ENCODE results near the gene CHID1.
A peak's percentile ranks its signal among the peaks of the same experiment; 100 is the strongest.

CHID1 gene

GRCh38 chr11:910589-911030, at the start of gene CHID1:
Gene CHID1 (minus strand): TSS chr11:910810. CDS start chr11:904816, 5,994 bp downstream.
- peak; percentile 96 for ATAC-seq
- H3K4me1 Mint-ChIP-seq, result peaks cover 35% of the 10 kb centered on the region
- H3K27me3 Mint-ChIP-seq, result no peaks in the 10 kb centered on the region
- H3K4me3 Mint-ChIP-seq, result peak within 1 kb of the TSS; percentile 94 to 98
- DNase-seq, result peak; percentile 85 to 86
- H3K27ac Mint-ChIP-seq, result peak within 1 kb of the TSS; percentile 85 to 92
- H3K9me3 Mint-ChIP-seq, result no peaks in the 10 kb centered on the region

DNA sequence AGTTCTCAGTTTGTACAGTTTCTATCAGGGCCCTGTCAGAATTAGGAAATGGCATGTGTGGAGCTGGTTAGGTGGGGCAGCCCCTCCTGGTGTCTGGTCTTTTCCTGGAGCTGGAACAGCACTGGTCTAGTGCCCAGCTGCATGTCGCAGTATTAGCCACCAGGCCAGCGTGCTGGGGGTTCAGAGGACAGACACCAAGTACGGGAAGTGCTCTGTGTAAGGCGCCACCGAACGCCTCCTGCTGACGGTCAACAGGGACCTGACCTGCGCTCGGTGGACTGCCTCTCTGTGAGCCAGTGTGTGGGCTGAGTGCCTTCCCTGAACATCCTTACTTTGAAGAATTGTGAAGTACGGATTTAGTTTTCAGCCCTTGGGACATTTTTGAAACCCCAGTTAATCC, 49.0 kb upstream of the CHID1 start:
- no peak overlapping the region for H3K4me3 Mint-ChIP-seq
- peak overlapping the region in 1 of 2 donors; percentile 16 for H3K27ac Mint-ChIP-seq
- no peaks in the 10 kb centered on the region for H3K9me3 Mint-ChIP-seq
- peaks cover 31% of the 10 kb centered on the region for H3K4me1 Mint-ChIP-seq
- DNase-seq (no peak), ATAC-seq (no peak)
- no peaks in the 10 kb centered on the region for H3K27me3 Mint-ChIP-seq

DNA sequence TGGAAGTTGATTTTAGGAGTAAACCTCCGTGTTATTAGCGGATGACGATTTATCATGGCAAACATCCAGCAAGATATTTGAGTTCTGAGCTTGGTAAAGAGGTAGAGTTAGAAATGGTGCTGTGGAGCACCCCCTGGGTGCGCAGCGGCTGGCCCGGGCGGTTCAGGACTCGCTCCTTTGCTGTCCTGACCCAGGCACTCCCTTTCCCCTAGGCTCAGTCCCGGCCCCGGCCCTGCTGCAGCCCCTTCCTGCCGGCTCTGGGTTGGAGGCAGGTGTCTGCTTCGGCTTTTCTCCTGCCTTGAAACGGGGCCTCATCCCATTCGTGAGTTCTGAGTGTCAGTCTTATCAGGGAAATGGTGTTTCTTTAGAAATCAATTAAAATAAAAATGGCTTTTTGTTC, 48.4 kb upstream of the CHID1 start:
- Mint-ChIP-seq H3K4me3 (no peak overlapping the region), H3K4me1 (peaks cover 31% of the 10 kb centered on the region), H3K27ac (no peak overlapping the region), H3K27me3 (no peaks in the 10 kb centered on the region), H3K9me3 (no peaks in the 10 kb centered on the region)
- DNase-seq, result no peak
- no peak for ATAC-seq

DNA sequence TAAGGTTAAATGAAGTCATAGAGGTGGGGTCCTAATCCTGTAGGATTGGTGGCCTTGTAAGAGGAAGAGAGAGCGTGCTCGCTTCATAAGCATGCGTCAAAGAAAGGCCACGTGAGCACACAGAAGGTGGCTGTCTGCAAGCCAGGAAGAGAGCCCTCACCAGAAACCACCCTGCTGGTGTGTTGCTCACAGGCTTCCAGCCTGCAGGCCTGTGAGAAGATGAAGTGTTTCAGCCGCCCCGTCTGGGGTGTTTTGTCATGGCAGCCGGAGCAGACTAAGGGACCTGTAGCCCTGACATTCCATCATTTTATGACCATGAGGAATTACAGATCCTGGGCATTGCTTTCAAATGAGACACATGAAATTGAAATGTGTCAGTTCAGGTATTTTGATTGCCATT, 47.5 kb upstream of the CHID1 start:
- DNase-seq (no peak), ATAC-seq (no peak)
- H3K27ac Mint-ChIP-seq, result no peak overlapping the region
- no peak overlapping the region for H3K4me3 Mint-ChIP-seq
- H3K9me3 Mint-ChIP-seq, result no peaks in the 10 kb centered on the region
- no peaks in the 10 kb centered on the region for H3K27me3 Mint-ChIP-seq
- H3K4me1 Mint-ChIP-seq, result peaks cover 35% of the 10 kb centered on the region

GRCh38 chr11:957212-957920, 46.8 kb upstream of the CHID1 start:
- H3K4me3 Mint-ChIP-seq, result no peak overlapping the region
- H3K27ac Mint-ChIP-seq, result peak overlapping the region in 1 of 2 donors; percentile 3
- ATAC-seq, result no peak
- no peaks in the 10 kb centered on the region for H3K27me3 Mint-ChIP-seq
- DNase-seq, result no peak
- H3K9me3 Mint-ChIP-seq, result no peaks in the 10 kb centered on the region
- H3K4me1 Mint-ChIP-seq, result peaks cover 43% of the 10 kb centered on the region

- H3K27ac Mint-ChIP-seq, result peak overlapping the region in 1 of 2 donors; percentile 83
- ATAC-seq, result no peak
- H3K4me1 Mint-ChIP-seq, result peaks cover 43% of the 10 kb centered on the region
- no peaks in the 10 kb centered on the region for H3K27me3 Mint-ChIP-seq
- DNase-seq, result no peak
- no peaks in the 10 kb centered on the region for H3K9me3 Mint-ChIP-seq
- H3K4me3 Mint-ChIP-seq, result no peak overlapping the region
These were observed 44.8 kb upstream of the CHID1 start for GRCh38 chr11:955154-956063.

DNA sequence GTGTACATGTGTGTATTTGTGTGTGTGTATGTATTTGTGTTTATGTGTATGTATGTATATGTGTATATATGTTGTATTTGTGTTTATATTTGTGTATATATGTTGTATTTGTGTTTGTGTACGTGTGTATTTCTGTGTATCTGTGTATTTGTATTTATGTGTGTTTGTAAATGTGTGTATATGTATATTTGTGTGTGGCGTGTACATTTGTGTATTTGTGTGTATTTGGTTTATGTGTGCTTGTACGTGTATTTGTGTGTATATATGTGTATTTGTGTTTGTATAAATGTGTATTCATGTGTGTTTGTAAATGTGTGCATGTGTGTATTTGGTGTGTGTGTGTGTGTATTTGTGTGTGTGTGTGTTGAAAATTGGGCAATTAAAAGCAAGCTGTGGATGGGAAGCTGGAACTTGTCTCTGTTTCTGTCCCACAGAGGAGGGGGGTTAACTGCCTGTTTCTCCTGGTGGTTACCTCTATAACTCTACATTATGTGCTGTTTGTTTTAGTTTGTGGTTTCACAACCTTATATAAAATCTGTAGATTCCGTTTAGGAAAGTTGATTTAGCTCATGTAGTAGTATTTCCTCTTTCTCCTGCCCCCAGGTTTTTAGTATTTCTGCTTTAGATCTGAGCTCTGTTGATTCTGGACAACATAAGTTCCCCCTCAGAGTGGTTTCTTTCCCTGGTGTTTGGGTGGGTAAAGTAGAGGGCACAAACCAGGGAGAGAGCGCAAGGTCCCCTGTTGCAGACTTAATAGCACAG, 44.0 kb upstream of the CHID1 start:
- Mint-ChIP-seq H3K9me3 (no peaks in the 10 kb centered on the region), H3K4me3 (no peak overlapping the region), H3K27me3 (no peaks in the 10 kb centered on the region), H3K27ac (no peak overlapping the region), H3K4me1 (peaks cover 43% of the 10 kb centered on the region)
- DNase-seq (no peak), ATAC-seq (no peak)

DNA sequence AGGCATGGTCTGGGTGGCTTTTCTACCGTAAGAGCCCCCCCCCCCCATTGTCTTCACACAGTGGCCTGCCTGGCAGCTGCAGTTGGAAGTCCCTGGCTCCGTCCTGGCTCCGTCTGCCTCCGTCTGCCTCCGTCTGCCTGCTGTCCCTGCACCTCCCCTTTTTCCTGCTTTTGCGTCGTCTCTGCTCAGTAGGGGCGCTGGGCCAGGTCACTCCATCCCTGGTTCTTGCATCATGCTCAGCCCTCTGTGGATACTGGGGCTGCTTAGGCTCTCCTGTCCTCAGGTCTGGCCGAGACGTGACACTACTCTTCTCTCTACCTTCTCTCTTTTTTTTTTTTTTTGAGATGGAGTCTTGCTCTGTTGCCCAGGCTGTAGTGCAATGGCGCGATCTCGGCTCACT, 42.9 kb upstream of the CHID1 start:
- H3K4me1 Mint-ChIP-seq, result peaks cover 43% of the 10 kb centered on the region
- no peak overlapping the region for H3K4me3 Mint-ChIP-seq
- no peaks in the 10 kb centered on the region for H3K27me3 Mint-ChIP-seq
- DNase-seq, result no peak
- no peaks in the 10 kb centered on the region for H3K9me3 Mint-ChIP-seq
- peak overlapping the region in 1 of 2 donors; percentile 42 for H3K27ac Mint-ChIP-seq
- no peak for ATAC-seq

DNA sequence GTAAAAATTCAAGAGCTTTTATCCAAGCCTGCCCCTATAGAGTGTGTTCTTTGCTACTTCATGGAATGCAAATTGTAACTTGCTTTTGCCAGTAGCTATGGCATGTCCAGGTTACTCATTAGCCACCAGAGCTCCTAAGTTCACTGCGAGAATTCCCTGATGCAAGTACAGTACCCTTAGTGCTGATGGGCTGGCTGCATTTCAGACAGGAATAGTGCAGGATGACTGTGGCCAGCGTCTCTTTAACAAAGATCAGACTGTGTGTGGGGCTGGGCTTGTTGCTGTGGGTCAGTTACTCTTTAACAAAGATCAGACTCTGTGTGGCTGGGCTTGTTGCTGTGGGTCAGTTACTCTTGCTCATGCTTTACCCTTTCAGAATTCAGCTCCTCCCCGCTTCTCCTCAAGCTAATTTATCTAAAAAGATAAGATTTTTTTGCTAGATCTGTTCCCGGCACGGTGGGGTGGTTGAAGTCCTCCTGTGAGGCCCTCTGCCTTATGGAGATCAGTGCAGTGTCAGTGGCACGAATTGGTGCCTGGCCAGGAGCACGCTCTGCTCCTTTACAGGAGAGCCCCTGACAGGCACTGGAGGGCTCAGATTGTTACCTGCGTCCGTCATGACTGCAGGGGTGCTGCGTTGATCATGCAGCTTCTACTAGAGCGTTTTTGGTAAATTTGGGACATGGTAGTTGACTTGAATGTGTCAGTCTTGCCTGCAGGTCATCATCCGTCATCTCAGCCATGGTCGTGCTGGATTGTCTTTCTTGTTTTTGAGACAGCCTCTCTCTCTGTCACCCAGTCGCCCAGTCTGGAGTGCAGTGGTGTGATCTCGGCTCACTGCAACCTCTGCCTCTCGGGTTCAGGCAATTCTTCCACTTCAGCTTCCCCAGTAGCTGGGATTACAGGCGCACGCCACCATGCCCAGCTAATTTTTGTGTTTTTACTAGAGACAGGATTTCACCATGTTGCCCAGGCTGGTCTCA, 42.1 kb upstream of the CHID1 start:
- H3K4me1 Mint-ChIP-seq, result peaks cover 43% of the 10 kb centered on the region
- peaks cover 0 to 6% of the 10 kb centered on the region in 2 donors for H3K9me3 Mint-ChIP-seq
- H3K27ac Mint-ChIP-seq, result no peak overlapping the region
- no peaks in the 10 kb centered on the region for H3K27me3 Mint-ChIP-seq
- DNase-seq (no peak), ATAC-seq (no peak)
- no peak overlapping the region for H3K4me3 Mint-ChIP-seq

DNA sequence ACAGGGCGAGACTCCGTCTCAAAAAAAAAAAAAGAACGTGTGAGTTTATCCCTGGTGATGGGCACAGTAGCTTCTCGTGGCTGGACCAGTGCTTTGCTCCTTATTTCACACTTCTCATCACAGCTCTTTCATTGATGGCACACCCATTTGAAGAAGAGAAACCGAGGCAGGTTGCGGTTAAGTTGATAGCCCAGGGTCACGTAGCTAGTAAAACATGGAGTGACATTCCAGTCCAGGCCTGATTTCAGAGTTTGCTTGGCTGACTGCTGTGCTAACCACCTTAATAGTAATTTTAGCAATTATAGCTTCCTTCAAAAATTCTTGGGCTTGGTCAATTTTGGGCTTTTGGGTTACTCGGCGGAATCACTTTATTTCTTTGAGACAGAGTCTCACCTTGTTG, 40.9 kb upstream of the CHID1 start:
- H3K27ac Mint-ChIP-seq, result no peak overlapping the region
- no peaks in the 10 kb centered on the region for H3K27me3 Mint-ChIP-seq
- H3K9me3 Mint-ChIP-seq, result peaks cover 0 to 6% of the 10 kb centered on the region in 2 donors
- ATAC-seq, result no peak
- DNase-seq, result no peak
- peaks cover 36% of the 10 kb centered on the region for H3K4me1 Mint-ChIP-seq
- H3K4me3 Mint-ChIP-seq, result no peak overlapping the region

GRCh38 chr11:947744-948143, 37.1 kb upstream of the CHID1 start:
- H3K4me1 Mint-ChIP-seq, result peaks cover 22% of the 10 kb centered on the region
- no peak overlapping the region for H3K4me3 Mint-ChIP-seq
- H3K27ac Mint-ChIP-seq, result no peak overlapping the region
- ATAC-seq, result no peak
- no peaks in the 10 kb centered on the region for H3K27me3 Mint-ChIP-seq
- H3K9me3 Mint-ChIP-seq, result peaks cover 0 to 6% of the 10 kb centered on the region in 2 donors
- no peak for DNase-seq

- Mint-ChIP-seq H3K4me3 (no peak overlapping the region), H3K27me3 (no peaks in the 10 kb centered on the region), H3K27ac (no peak overlapping the region), H3K4me1 (peaks cover 31% of the 10 kb centered on the region), H3K9me3 (peaks cover 0 to 6% of the 10 kb centered on the region in 2 donors)
- no peak for DNase-seq
- no peak for ATAC-seq
These were observed 35.4 kb upstream of the CHID1 start for GRCh38 chr11:945986-946385.

DNA sequence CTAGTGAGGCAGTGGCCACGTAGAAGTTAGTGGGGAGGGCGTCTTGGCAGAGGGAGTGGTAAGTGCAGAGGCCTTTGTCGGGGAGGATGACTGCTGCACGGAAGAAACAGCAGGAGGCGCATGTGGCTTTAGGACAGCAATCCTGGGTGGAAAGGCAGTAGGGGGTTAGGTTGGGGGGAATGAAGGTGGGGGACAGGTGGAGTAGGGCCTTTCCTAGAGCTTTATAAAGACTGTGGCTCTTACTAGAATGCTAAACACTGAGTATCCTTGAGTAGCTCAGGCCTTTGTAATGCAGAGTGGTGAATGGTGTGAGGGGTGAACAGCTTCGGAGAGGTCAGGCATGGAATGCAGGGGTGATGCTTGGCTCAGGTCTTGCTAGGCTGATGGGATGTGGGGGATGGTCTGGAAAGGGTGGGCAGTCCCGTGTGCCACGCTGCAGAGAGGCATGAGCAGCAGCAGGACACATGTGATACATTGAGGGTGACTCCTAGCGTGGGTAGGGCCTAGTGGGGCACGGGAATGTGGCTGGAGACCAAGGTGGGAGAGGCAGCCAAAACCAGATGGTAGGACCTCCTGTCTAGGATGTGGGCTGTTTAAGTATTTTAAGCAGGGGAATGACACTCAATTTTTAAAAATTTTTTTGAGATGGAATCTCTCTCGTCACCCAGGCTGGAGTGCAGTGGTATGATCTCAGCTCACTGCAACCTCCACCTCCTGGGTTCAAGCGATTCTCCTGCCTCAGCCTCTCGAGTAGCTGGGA, 34.3 kb upstream of the CHID1 start:
- peaks cover 0 to 6% of the 10 kb centered on the region in 2 donors for H3K9me3 Mint-ChIP-seq
- DNase-seq, result no peak
- peak overlapping the region; percentile 14 to 26 for H3K27ac Mint-ChIP-seq
- H3K4me3 Mint-ChIP-seq, result no peak overlapping the region
- H3K27me3 Mint-ChIP-seq, result no peaks in the 10 kb centered on the region
- no peak for ATAC-seq
- H3K4me1 Mint-ChIP-seq, result peaks cover 42% of the 10 kb centered on the region

DNA sequence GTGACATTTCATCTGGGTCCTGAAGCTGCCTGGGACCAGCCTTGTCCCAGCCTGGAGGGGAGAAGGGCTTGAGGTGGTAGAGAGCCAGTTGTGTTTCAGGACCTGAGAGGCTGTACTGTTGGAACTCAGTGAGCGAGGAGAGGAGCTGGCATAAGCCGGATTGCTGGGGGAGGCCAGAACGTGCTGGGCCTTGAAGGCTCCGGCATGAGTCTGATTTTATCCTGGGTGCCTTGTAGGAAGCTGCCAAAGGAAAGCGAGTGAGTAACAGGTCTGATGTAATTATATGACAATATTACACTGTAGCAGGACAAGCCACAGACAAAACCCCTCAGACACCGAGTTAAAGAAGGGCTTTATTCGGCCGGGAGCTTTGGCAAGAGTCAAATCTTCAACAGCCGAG, 32.2 kb upstream of the CHID1 start:
- DNase-seq (no peak), ATAC-seq (no peak)
- H3K27ac Mint-ChIP-seq, result peak overlapping the region in 1 of 2 donors; percentile 58
- H3K4me1 Mint-ChIP-seq, result peaks cover 62% of the 10 kb centered on the region
- peaks cover 0 to 1% of the 10 kb centered on the region in 2 donors for H3K9me3 Mint-ChIP-seq
- H3K27me3 Mint-ChIP-seq, result no peaks in the 10 kb centered on the region
- no peak overlapping the region for H3K4me3 Mint-ChIP-seq

Data from stimulated activated naive CD8-positive, alpha-beta T cell treated with anti-CD3 and anti-CD28 coated beads, Interleukin-15, amount 100 ng/mL, for 72 hours (primary cell).